HG03354 (cell line): ENCODE results near the gene BHMT.
"Not testable (repeated sequence)": the region's sequence is repeated elsewhere in the genome, so short reads cannot be mapped to it uniquely, and the experiment has no call there.

ENCODE experiments used
- ATAC-seq: cut with Tn5 transposase; IDR thresholded peaks from one replicate; pipeline ENCODE4 v1.9.1; 2021; ENCODE audit warnings: mild to moderate bottlenecking; ENCODE audit not compliant: unreplicated experiment, poor library complexity, severe bottlenecking

Gene BHMT

DNA sequence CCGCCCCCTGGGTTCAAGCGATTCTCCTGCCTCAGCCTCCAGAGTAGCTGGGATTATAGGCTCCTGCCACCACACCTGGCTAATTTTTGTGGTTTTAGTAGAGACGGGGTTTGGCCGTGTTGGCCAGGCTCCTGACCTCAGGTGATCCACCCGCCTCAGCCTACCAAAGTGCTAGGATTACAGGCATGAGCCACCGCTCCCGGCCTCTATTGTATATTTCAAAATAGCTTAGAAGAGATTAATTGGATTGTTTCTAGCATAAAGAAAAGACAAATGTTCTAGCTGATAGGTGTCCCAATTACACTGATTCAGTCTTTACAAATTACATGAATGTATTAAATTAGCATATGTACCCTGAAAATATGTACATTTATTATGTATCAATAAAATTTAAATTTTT, 50.0 kb downstream of the BHMT start:
- not testable (repeated sequence) for ATAC-seq

GRCh38 chr5:79168031-79168430, 56.4 kb downstream of the BHMT start:
- ATAC-seq = no peak

DNA sequence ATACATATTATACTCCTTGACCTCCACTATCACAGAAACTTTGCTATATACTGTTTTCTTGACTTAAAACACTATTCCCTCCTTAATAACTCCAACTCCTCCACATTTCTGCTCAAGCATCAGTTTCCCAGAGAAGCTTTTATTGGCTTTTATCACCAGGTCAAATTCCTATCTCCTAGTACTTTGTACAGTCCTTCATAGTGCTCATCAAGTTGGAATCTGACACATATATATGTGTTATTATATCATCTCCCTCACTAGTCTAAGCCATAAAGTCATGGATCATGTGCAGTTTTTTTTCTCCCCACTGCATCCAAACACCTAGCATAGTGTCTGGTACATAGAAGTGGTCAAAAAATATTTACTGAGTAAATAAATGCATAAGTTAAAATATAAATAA, 59.1 kb downstream of the BHMT start:
- no peak for ATAC-seq

GRCh38 chr5:79171635-79172245, 60.1 kb downstream of the BHMT start:
- no peak for ATAC-seq

- no peak for ATAC-seq
These were observed 60.7 kb downstream of the BHMT start for GRCh38 chr5:79172269-79172668.

- ATAC-seq = no peak
These were observed 62.0 kb downstream of the BHMT start for GRCh38 chr5:79173626-79174025.

- ATAC-seq = not testable (repeated sequence)
These were observed 68.8 kb downstream of the BHMT start for GRCh38 chr5:79180449-79180848.

DNA sequence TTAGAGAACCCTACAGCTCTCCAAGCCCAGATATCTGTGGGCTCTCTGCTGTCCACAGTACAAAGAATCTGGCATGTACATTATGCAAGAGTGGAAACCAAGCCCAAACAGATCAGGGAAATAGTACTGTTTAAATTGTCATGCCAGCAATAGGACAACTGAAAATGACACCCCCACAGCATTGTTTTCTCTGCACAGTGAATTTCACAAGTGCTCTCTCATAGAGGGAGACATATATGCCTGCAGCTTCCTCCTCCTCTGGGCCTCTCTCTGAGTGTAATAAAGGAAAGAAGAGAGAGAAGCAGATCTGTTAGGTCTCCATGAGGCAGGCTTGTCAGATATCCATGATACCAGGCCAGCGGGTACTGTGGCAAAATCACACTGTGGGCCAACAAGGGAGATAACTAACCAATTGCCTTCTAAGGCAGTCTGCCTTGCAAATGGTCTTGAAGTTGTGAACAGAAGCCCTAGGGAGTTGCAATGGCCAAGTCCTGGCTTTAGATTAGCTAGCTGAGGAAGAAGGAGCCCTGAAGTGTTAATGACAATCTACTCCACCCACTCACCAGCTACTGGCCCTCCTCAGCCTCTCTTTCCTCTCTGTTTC, 69.9 kb downstream of the BHMT start:
- no peak for ATAC-seq
